Stimulated activated CD4-positive, alpha-beta T cell treated with anti-CD3 and anti-CD28 coated beads, Interleukin-4, amount 100 ng/mL, for 4 hours (primary cell): ENCODE data around the gene GGN.
"Not testable (repeated sequence)": the region's sequence is repeated elsewhere in the genome, so short reads cannot be mapped to it uniquely, and the experiment has no call there.

Experiments
- DNase-seq, 2 experiments: peaks; one replicate each; pipeline ENCODE4 v3.0.0-alpha.2; 2020

Gene GGN, protein sequence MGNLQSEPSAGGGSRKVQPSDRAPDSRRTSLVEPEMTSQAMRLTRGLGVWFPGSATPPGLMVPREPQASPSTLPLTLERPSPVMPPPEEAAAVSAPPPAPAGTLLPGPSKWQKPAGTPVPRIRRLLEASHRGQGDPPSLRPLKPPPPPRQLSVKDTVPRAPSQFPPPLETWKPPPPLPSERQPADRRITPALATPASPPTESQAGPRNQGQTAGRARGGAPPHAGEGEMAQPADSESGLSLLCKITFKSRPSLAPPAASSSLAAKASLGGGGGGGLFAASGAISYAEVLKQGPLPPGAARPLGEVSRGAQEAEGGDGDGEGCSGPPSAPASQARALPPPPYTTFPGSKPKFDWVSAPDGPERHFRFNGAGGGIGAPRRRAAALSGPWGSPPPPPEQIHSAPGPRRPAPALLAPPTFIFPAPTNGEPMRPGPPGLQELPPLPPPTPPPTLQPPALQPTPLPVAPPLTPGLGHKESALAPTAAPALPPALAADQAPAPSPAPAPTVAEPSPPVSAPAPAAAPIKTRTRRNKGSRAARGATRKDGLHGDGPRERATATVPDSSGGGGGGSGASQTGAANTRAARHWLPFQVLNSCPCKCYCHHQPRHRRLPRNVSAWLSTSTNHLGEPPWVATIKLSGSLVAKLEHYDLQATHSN

DNA sequence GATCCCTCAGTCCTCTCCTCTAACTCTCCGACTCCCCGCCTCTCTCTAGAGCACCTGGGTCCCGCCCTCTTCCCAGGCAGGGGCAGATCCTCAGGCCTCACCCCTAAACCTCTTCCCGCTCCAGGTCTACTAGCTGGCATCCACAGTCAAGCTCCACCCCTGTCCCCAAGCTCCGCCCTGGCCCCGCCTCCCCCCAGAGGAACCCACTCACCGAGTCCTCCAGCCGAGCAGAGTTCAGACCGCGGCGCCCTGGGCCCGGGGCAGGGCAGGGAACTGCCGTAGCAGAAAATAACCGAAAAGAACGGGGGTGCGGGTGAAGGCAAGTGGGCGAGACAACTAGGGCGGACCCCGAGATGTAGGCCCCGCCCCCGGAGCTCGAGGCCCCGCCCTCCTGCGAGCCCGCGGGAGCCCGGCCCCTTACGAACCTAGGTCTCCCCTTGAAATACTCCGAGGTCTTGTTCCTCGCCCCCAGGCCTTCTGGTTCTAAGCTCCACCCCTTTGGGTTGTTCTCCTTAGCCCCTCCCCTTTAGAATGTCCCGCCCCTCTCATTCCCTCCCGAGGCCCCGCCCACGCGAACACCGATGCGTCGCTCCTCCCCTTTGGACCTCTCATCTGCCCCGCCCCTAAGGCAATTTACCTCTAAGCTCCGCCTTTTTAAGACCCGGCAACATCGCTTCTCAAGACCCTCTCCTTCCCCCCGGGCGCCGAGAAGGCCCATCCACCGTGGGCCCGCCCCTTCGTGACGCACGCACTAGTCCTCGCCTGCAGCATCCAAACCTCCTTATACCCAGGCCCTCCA, at the start of gene GGN:
Gene GGN, minus strand, starts transcription at position 485 of the 799 bp plus-strand sequence. CDS start 773 bp downstream, outside the sequence.
- peak; percentile 73 to 78 for DNase-seq

DNA sequence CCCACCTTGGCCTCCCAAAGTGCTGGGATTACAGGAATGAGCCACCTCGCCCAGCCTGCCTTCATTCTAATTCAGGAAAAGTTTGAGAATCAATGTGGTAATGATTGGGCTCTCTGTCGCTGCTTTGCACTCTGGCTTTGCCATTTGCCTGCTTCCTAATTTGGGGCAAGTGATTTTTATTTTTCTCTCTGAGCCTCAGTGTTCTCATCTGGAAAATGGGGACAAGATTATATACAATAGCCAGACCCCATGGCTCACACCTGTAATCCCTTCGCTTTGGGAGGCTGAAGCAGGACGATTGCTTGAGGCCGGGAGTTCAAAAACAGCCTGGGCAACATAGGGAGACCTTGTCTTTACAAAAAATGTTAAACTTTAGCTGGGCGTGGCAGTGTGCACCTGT, 49.5 kb upstream of the GGN start:
- DNase-seq: no peak

DNA sequence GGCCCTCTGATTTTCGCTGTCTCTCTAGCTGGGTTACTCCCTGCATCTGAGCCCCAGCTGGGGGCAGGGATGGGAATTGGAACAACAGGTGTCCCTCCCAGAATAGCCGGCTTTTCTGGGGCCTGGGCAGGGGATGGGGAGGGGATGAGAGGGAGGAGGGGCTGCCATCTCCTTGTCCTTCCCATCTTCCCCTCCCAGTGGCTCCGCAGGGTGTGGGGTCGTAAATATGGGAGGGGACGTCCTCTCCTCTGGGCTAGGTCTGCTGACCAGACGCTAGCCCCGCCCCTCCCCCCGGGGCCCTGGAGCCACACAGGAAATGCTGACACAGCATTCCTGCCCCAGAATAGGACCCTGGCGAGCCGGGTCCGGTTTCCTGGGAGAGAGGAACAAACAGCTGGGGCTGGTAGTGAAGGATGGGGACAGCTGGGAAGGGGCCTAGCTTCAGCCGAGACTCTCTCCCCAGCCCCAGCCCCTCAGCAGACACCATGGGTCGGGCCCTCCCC, 46.8 kb upstream of the GGN start:
- no peak for DNase-seq

DNA sequence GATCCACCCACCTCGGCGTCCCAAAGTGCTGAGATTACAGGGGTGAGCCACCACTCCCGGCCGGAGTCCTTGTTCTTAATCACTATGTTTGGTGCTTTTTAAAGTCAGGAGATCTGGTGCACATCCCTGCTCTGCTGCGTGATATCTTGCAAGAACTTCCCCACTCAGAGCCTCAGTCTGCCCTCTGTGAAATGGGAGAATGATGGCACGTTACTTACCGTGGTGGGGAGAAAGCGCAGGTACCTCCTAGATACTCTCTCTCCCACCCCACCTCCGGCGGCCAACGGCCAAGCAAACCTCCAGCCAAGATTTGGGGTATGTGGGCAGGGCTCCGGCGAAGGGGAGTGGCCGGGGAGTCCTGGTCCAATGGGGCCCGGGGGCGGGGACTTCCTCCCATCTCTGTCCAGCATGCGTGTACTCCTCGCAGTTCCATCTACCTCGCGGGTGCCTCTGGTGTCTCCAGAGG, 45.5 kb upstream of the GGN start, which contains the start of gene RYR1:
Gene RYR1, plus strand, starts transcription at position 424 of the 466 bp plus-strand sequence. CDS start 139 bp downstream, outside the sequence.
- peak; percentile 26 to 63 for DNase-seq

DNA sequence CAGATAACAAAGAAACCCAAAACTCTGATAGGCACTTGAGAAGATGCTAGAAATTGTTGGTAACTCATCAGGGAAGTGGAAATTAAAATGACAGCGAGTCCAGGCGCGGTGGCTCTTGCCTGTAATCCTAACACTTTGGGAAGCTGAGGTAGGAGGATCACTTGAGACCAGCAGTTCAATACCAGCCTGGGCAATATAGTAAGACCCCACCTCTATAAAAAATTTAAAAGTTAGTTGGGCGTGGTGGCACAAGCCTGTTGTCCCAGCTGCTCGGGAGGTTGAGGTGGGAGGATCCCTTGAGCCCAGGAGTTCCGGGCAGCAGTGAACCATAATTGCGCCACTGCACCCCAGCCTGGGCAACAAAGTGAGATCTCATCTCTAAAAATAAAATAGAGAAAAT, 43.1 kb upstream of the GGN start:
- no peak for DNase-seq

DNA sequence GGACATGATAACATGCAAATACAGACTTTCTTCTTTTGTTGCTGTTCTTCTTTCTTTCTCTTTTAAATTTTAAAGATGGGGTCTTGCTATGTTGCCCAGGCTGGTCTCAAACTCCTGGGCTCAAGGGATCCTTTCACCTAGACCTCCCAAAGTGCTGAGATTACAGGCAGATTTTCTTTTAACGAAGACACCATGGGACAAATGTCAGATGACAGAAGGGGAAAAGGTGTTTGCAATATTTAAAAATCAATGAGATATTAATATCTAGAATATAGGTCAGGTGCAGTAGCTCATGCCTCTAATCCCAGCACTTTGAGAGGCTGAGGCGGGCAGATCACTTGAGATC, 42.0 kb upstream of the GGN start:
- DNase-seq: no peak

DNA sequence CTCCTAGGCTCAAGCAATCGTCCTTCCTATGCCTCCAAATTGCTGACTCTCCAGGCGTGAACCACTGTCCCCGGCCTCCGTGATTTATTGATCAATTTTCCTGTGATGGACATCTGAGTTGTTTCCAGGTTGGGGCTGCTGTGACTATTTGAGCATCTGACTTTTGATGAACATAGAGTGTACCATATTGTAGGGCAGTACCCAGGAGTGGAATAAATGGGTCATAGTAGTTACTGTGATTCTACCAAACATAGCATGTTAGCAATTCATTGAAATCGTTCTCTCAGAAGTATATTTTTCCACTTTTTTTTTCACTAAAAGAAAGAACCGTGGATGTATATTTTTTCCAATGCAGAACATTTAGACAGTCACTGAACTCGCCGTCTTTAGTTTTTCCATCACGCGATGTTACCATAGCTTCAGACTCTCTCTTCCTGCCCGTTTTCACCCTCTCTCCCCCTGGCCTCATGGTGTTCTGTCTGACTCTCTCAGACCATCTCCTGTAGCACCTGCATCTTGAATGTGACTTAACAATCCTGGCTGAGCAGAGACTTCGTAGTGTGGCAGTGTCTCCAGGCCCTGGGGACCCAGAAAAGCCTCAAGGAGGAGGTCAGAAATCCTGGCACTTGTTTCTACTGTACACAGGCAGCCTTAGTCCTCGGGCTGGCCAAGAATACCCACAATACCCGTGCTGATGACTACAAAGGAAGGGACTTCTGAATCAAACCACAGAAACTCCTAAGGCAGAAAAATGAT, 41.4 kb upstream of the GGN start:
- DNase-seq: peak in 1 of 2 experiments; percentile 40

DNA sequence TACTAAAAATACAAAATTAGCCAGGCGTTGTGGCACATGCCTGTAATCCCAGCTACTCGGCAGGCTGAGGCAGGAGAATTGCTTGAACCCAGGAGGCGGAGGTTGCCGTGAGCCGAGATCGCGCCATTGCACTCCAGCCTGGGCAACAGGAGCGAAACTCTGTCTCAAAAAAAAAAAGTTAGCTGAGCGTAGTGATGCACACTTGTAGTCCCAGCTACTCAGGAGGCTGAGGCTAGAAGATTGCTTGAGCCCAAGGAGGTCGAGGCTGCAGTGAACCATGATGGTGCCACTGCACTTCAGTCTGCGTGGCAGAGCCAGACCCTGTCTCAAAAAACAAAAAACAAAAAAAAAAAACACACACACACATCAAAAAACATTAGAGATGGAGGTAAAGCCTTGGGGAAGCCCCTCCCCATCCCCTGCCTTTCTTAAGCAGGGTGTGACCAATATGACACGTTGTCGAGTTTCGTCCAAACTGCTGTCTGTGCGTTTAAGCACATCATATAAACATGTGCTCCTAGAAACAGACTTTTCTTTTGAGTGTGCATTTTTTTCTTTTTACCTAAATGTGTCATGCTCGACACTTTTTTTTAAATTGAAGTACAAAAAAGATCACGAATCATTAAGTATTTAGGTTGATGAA, 39.3 kb upstream of the GGN start:
- DNase-seq: peak in 1 of 2 experiments; percentile 34

DNA sequence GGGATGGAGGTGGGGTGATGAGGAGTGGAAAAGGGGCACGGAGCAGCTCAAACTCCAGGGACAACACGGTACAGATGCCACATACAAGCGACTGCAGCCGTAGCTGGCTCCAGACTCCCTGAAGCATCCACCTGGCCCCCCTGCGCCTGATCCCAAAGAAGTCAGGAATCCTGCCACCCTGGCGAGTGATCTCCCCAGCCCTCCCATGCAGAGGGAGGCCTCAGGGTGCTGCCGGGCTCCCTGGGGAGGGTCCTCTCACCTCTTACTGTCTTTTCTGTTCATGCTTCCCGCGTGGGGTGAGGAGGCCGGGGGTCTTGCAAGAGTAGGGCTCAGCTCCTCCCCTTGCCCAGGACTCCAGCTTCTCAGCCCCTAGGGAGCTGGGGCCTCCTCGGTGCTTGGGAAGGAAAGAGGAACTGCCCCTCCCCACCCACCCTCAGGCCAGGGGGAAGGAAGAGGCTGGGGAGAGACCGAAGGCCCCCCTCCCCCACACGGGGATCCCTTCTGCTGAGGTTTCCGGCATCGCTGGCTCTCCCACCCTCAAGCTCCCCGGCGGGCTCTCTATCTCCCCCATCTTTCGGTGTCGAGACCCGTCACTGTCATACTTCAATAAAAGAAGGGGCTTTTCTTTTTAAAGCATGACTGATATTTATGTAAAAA, 38.1 kb upstream of the GGN start, which contains the start of gene RASGRP4:
Gene RASGRP4, minus strand, starts transcription at position 410 of the 657 bp plus-strand sequence. Its CDS starts 128 bp downstream, at position 282.
- DNase-seq: peak; percentile 20 to 48

DNA sequence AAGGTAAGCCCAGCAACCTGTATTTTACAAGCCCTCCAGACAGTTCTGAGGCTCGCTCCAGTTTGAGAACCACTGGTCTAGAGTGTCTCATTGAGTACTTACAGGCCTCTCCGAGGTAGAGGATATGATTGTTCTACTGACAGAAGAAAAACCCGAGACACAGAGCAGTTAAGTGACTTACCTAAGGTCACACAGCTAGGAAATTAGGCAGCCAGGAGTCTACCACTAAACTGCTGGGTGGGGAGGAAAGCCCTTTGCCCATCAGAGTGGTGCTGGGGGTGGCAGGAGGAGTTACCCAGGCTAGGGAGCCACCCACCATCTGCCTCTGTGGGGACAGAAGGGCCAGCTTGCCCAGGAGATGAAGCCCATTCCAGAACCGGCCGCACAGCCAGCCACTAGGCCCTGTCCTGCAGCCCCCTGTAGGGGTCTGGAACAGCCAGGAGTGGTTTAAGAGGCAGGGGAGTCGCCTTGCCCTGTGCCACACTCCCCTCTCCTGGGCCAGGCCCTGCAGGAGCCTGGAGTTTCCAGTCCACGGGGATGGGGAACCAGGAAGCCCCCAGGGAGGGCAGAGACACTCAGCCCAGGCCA, 37.5 kb upstream of the GGN start:
- DNase-seq: no peak

DNA sequence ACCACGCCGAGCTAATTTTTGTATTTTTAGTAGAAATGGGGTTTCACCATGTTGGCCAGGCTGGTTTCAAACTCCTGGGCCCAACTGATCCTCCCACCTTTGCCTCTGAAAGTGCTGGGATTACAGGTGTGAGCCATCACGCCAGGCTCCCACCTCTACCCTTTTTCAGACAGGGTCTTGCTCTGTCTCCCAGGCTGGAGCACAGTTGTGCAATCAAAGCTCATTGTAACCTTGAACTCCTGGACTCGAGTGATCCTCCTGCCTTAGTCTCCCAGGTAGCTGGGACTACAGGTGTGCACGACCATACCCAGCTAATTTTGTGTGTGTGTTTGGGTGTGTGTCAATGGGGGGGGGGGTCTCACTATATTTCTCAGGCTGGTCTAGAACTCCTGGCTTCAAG, 36.4 kb upstream of the GGN start:
- no peak for DNase-seq

DNA sequence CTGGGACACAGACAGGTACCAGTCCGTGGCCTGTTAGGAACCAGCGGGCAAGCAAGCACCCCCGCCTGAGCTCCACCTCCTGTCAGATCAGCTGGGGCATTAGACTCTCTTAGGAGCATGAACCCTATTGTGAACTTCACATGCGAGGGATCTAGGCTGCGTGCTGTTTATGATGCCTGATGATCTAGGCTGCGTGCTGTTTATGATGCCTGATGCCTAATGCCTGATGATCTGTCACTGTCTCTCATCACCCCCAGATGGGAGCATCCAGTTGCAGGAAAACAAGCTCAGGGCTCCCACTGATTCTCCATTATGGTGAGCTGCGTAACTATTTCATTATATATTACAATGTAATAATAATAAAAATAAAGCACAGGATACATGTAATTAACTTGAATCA, 34.6 kb upstream of the GGN start:
- DNase-seq: no peak

DNA sequence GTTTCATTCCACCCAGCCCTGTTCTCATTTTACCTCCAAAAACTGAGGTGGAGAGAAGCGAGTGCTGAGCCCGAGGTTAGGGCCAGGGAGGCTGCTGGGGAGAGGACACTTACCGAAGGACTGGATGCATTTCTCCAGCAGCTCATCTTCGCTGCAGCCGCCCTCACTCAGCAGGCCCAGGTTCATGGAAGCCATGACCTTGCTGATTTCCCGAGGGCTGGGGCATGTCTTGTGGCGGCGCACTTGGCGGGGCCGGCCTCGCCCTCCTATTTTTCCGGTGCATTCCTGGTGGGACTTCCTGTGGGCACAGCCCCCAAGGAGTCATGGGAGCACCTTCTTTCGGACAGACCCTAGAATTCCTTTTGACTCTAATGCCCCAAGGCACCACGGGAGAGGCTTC, 34.0 kb upstream of the GGN start:
- DNase-seq: no peak

DNA sequence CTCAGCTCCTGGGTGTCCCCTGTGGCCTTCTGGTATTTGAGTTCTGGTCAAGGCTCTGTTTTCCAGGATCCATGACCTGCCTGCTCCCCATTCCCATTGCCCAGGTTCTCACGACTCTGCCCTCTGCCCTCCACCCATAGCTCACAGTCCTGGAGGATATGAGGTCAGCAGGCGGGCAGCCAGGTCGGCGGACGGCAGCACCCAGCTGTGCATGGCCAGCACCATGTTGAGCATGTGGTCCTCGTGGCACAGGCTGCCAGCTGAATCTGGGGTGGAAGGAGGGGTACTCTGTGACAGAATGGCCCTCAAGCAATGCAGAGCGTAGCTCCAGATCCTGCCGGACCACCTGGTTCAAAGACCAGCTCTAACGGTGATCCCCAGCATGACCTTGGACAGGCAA, 33.1 kb upstream of the GGN start:
- no peak for DNase-seq

DNA sequence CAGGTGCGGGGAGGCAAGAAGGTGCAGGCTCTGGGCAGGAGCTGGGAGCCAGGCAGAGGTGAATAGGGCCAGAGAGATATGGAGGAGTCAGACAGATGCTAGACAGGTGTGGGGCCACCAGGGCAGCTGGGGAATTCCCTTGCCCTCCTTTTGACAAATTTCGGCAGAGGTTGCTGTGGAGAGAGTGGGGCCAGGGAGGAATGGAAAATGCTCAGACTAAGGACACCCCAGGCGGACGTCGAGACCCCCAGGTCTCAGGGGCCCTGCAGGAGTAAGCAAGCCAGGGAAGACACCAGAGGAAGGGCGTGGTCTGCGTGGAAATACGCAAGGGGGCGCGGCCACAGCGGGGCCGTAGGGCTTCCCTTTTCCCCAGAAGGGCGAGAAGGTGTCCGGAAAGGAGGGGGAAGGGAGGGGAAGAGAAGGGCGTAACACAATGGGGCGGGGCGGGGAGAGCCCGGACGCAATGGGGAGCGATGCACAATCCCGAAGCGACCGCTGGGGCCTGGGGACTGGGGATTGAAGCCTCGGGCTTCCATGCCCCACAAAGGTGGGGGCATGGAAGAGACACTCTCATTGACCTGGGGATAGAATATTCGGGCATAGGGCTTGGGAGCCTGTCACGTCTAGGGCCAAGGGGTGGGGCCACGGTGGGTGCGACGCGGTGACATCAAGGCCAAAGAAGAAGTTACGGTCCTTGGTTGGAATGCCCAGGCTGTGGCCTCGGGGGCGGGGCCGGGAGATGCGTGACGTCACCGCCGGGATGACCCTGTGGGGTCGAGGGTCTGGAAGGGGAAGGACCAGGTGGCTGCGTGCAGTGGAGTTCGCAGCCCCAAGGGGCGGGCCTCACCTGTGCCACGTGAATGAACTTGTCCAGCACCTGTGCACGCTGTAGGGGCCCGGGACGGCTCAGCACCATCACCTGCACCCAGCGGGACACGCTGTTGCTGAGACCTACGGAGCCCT, 30.0 kb upstream of the GGN start:
- DNase-seq: peak; percentile 52 to 58

DNA sequence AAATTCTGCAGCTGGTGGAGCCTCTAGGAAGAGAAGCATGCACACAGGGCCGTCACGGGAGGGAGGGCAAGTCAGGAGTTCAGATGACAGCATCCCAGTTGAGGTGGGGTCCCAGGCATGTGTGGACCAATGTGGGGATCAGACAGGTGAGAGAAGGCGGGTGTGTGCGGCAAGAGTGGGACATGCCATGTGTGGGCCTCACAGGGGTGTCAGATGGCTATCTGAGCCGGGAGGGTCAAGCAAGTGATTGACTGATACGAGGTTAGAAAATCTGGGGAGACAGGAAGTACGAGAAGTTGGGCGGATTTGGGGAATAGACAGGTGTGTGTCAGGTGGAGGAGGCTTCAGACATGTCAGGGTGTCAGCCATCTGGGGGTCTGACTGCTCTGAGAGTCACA, 29.3 kb upstream of the GGN start:
- no peak for DNase-seq

DNA sequence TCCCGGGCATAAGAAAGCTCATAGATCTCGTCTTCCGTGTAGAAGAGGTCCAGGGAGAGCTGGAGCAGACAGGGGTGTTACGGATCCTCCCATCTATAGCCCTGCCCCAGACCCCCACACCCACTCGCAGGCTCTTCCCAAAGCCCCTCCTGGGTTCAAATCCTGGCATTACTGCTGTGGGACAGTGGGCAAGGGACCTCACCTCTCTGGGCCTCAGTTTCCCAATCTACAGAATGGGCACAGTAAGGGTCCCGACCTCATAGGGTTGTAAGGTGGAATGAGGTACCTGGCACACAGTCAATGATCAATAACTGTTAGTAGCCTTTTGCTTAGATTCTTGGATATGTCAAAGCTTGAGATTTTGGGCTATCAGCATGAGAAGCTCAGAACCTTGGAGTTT, 25.6 kb upstream of the GGN start:
- no peak for DNase-seq

DNA sequence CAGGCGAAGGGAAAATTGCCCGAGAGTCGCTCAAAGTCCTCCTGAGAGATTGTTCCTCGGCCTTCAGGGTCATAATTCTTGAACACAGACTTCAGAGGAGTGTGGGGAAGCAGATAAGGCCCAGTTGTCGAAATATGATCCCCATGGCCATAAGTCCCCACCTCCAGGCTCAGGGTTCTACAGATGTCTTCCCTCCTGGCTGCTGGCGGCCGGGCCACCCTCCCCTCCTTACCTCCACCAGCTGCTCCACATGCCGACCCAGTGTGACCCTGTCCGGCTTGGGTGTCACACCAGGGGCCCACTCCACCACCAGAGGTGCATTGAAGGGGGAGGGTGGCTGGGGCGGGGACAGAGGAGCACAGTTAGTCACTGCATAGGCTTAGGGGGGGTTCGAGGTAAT, 25.1 kb upstream of the GGN start:
- no peak for DNase-seq

DNA sequence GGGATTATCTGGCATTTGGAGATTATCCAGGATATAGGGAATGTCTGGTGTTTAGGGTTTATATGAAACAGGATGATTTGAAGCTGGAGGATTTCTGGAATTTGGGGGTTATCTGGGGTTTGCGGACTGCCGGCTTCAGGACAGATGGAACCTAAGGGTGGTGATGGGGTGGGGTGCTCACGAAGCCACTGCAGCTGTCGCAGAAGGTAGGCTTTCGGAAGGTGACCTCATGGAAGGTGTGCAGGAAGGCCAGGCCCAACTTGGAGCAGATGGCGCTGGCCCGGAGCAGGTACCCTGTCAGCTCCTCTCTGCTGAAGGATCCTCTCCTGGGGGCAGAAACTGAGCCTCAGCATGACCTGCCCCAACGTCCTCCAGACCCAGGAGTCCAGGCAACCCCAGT, 24.7 kb upstream of the GGN start:
- DNase-seq: no peak

DNA sequence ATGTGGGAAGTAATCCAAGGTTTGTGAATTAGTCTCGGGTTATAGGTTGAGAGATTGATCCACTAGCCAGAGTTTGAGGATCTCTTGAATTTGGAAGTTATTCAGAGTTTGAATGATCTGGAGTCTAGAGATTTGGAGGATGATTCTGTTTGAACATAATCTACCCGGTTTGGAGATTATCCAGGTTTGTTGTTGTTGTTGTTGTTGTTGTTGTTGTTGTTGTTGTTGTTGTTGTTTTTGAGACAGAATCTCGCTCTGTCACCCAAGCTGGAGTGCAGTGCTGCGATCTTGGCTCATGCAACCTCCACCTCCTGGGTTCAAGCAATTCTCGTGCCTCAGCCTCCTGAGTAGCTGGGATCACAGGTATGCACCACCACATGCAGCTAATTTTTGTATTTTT, 24.1 kb upstream of the GGN start:
- DNase-seq: not testable (repeated sequence)
